ENCODE results near the gene MYOD1. TPM values are rescaled to one million over a fixed set of nuclear protein-coding genes. Genes with fewer than 3 reads are reported as not detected.

Gene MYOD1
- total RNA-seq, 8 experiments from 2014 or later = 0.11 to 0.62 (median 0.20) TPM; not detected in 3

- Histone ChIP-seq H3K4me3 (no peak overlapping the region), H3K4me1 (replicated peaks in 1 of 2) (peaks cover 15 to 30% of the 10 kb centered on the region in 2 donors), H3K27ac (peak overlapping the region; percentile 43 to 63)
- ATAC-seq (replicated peaks in 6 of 8) = peak in 4 of 8 experiments; percentile 52 to 87 (median 74)
- in situ Hi-C loops (cut with MboI; ENCODE audit: low pct_unique_long_range_greater_than_20kb in 2 of 9, low sequenced_read_pairs in 9 of 9, unreplicated experiment in 9 of 9) = no loop called here
- WGBS, 10 experiments = 20 to 100% (median 50%) methylated on average over 1 to 7 of the region's 13 CpGs; no CpG with 5 or more reads in 3 of the 10 experiments
Observed at GRCh38 chr11:17750013-17750800, 30.8 kb downstream of the MYOD1 start.

GRCh38 chr11:17750801-17751165, 31.4 kb downstream of the MYOD1 start:
- Histone ChIP-seq H3K4me3 (no peak overlapping the region), H3K4me1 (replicated peaks in 1 of 2) (peaks cover 15 to 30% of the 10 kb centered on the region in 2 donors), H3K27ac (peak overlapping the region; percentile 35 to 63)
- 17 to 83% (median 67%) methylated on average over 1 of the region's 2 CpGs; no CpG with 5 or more reads in 3 of the 10 experiments for WGBS, 10 experiments
- ATAC-seq (replicated peaks in 6 of 8) = no peak
- in situ Hi-C loops (cut with MboI; ENCODE audit: low pct_unique_long_range_greater_than_20kb in 2 of 9, low sequenced_read_pairs in 9 of 9, unreplicated experiment in 9 of 9) = no loop called here

GRCh38 chr11:17751558-17751957, 32.2 kb downstream of the MYOD1 start:
- WGBS, 10 experiments = 23 to 100% (median 80%) methylated on average over 1 to 2 of the region's 2 CpGs; no CpG with 5 or more reads in 5 of the 10 experiments
- in situ Hi-C loops (cut with MboI; ENCODE audit: low pct_unique_long_range_greater_than_20kb in 2 of 9, low sequenced_read_pairs in 9 of 9, unreplicated experiment in 9 of 9) = no loop called here
- peaks cover 15 to 30% of the 10 kb centered on the region in 2 donors for H3K4me1 ChIP-seq (replicated peaks in 1 of 2)
- H3K4me3 ChIP-seq = no peak overlapping the region
- no peak for ATAC-seq (replicated peaks in 6 of 8)
- peak overlapping the region in 1 of 2 donors; percentile 35 for H3K27ac ChIP-seq

- in situ Hi-C loops (cut with MboI; ENCODE audit: low pct_unique_long_range_greater_than_20kb in 2 of 9, low sequenced_read_pairs in 9 of 9, unreplicated experiment in 9 of 9) = no loop called here
- Histone ChIP-seq H3K4me3 (no peak overlapping the region), H3K4me1 (replicated peaks in 1 of 2) (peaks cover 15 to 30% of the 10 kb centered on the region in 2 donors), H3K27ac (no peak overlapping the region)
- ATAC-seq (replicated peaks in 6 of 8) = peak in 6 of 8 experiments; percentile 34 to 92 (median 70)
- 12 to 89% (median 66%) methylated on average over 1 to 7 of the region's 7 CpGs; no CpG with 5 or more reads in 4 of the 10 experiments for WGBS, 10 experiments
Observed at GRCh38 chr11:17752144-17752543, 32.8 kb downstream of the MYOD1 start.

- WGBS, 10 experiments = 20 to 100% (median 80%) methylated on average over 1 to 3 of the region's 5 CpGs; no CpG with 5 or more reads in 3 of the 10 experiments
- H3K4me1 ChIP-seq (replicated peaks in 1 of 2) = peaks cover 15 to 30% of the 10 kb centered on the region in 2 donors
- ATAC-seq (replicated peaks in 6 of 8) = no peak
- no peak overlapping the region for H3K27ac ChIP-seq
- no peak overlapping the region for H3K4me3 ChIP-seq
- in situ Hi-C loops (cut with MboI; ENCODE audit: low pct_unique_long_range_greater_than_20kb in 2 of 9, low sequenced_read_pairs in 9 of 9, unreplicated experiment in 9 of 9) = no loop called here
Observed at GRCh38 chr11:17753153-17753552, 33.8 kb downstream of the MYOD1 start.

GRCh38 chr11:17753641-17754040, 34.3 kb downstream of the MYOD1 start:
- in situ Hi-C loops (cut with MboI; ENCODE audit: low pct_unique_long_range_greater_than_20kb in 2 of 9, low sequenced_read_pairs in 9 of 9, unreplicated experiment in 9 of 9) = no loop called here
- Histone ChIP-seq H3K27ac (no peak overlapping the region), H3K4me3 (no peak overlapping the region), H3K4me1 (replicated peaks in 1 of 2) (peaks cover 15 to 30% of the 10 kb centered on the region in 2 donors)
- 48 to 100% (median 100%) methylated on average over 1 to 6 of the region's 10 CpGs; no CpG with 5 or more reads in 7 of the 10 experiments for WGBS, 10 experiments
- no peak for ATAC-seq (replicated peaks in 6 of 8)

GRCh38 chr11:17755891-17756290, 36.5 kb downstream of the MYOD1 start:
- ATAC-seq (replicated peaks in 6 of 8) = no peak
- Histone ChIP-seq H3K4me3 (no peak overlapping the region), H3K4me1 (replicated peaks in 1 of 2) (peaks cover 2 to 16% of the 10 kb centered on the region in 2 donors), H3K27ac (no peak overlapping the region)
- WGBS, 10 experiments = 25 to 100% (median 94%) methylated on average over 1 to 3 of the region's 3 CpGs; no CpG with 5 or more reads in 3 of the 10 experiments
- in situ Hi-C loops (cut with MboI; ENCODE audit: low pct_unique_long_range_greater_than_20kb in 2 of 9, low sequenced_read_pairs in 9 of 9, unreplicated experiment in 9 of 9) = no loop called here

GRCh38 chr11:17760102-17761029, 41.0 kb downstream of the MYOD1 start:
- H3K4me3 ChIP-seq = no peak overlapping the region
- in situ Hi-C loops (cut with MboI; ENCODE audit: low pct_unique_long_range_greater_than_20kb in 2 of 9, low sequenced_read_pairs in 9 of 9, unreplicated experiment in 9 of 9) = loop anchor here in 1 of 9 experiments (10.0 kb wide), 1 partner anchor 214 kb away; no protein-coding TSS in a partner anchor
- H3K4me1 ChIP-seq (replicated peaks in 1 of 2) = peaks cover 12 to 14% of the 10 kb centered on the region in 2 donors
- ATAC-seq (replicated peaks in 6 of 8) = peak in 6 of 8 experiments; percentile 28 to 93 (median 70)
- no peak overlapping the region for H3K27ac ChIP-seq
- 0 to 100% (median 63%) methylated on average over 1 to 14 of the region's 23 CpGs; no CpG with 5 or more reads in 1 of the 10 experiments for WGBS, 10 experiments

- no peak overlapping the region for H3K27ac ChIP-seq
- no peak for ATAC-seq (replicated peaks in 6 of 8)
- 76 to 100% (median 88%) methylated on average over 1 to 9 of the region's 17 CpGs; no CpG with 5 or more reads in 5 of the 10 experiments for WGBS, 10 experiments
- no peak overlapping the region for H3K4me3 ChIP-seq
- peaks cover 23 to 24% of the 10 kb centered on the region in 2 donors for H3K4me1 ChIP-seq (replicated peaks in 1 of 2)
- in situ Hi-C loops (cut with MboI; ENCODE audit: low pct_unique_long_range_greater_than_20kb in 2 of 9, low sequenced_read_pairs in 9 of 9, unreplicated experiment in 9 of 9) = loop anchor here in 1 of 9 experiments (10.0 kb wide), 1 partner anchor 212 kb away; no protein-coding TSS in a partner anchor
Observed at GRCh38 chr11:17762309-17762974, 43.1 kb downstream of the MYOD1 start.

- no peak overlapping the region for H3K4me3 ChIP-seq
- WGBS, 10 experiments = 0% methylated on average over 1 of the region's 7 CpGs; no CpG with 5 or more reads in 9 of the 10 experiments
- ATAC-seq (replicated peaks in 6 of 8) = no peak
- H3K4me1 ChIP-seq (replicated peaks in 1 of 2) = peaks cover 23 to 24% of the 10 kb centered on the region in 2 donors
- in situ Hi-C loops (cut with MboI; ENCODE audit: low pct_unique_long_range_greater_than_20kb in 2 of 9, low sequenced_read_pairs in 9 of 9, unreplicated experiment in 9 of 9) = loop anchor here in 1 of 9 experiments (10.0 kb wide), 1 partner anchor 212 kb away; no protein-coding TSS in a partner anchor
- H3K27ac ChIP-seq = no peak overlapping the region
Observed at GRCh38 chr11:17763244-17763643, 43.9 kb downstream of the MYOD1 start.

GRCh38 chr11:17763703-17764102, 44.3 kb downstream of the MYOD1 start:
- in situ Hi-C loops (cut with MboI; ENCODE audit: low pct_unique_long_range_greater_than_20kb in 2 of 9, low sequenced_read_pairs in 9 of 9, unreplicated experiment in 9 of 9) = loop anchor here in 1 of 9 experiments (10.0 kb wide), 1 partner anchor 211 kb away; no protein-coding TSS in a partner anchor
- no CpG with 5 or more reads among the region's 3 CpGs for WGBS, 10 experiments
- Histone ChIP-seq H3K4me1 (replicated peaks in 1 of 2) (peaks cover 23 to 24% of the 10 kb centered on the region in 2 donors), H3K4me3 (no peak overlapping the region), H3K27ac (no peak overlapping the region)
- no peak for ATAC-seq (replicated peaks in 6 of 8)

Data from motor neuron (in vitro differentiated cells).